GM18520 (cell line): ENCODE results near the gene MYO5B.

Experiments
- ATAC-seq: cut with Tn5 transposase; IDR thresholded peaks from one replicate; pipeline ENCODE4 v1.9.1; 2021; ENCODE audit not compliant: unreplicated experiment

Gene MYO5B

DNA sequence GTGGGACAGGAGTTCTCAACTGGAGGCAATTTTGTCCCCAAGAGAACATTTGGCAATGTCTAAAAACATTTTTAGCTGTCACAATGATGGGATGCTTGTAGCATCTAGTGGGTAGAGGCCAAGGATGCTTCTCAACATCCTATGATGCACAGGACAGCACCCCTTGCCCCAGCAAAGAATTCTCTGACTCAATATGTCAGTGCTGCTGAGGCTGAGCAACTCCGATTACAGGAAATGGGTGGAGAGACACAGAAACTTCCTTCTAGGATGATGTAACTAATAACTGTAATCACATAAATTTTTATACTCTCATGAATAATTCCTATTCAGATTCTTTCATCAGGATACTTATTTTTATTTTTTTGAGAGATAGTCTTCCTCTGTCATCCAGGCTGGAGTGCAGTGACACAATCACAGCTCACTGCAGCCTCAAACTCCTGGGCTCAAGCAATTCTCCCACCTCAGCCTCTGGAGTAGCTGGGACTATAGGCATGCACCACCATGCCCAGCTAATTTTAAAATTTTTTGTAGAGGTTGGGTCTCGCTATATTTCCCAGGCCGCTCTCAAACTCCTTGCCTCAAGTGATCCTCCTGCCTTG is 261.3 kb downstream of the MYO5B start:
- no peak for ATAC-seq

DNA sequence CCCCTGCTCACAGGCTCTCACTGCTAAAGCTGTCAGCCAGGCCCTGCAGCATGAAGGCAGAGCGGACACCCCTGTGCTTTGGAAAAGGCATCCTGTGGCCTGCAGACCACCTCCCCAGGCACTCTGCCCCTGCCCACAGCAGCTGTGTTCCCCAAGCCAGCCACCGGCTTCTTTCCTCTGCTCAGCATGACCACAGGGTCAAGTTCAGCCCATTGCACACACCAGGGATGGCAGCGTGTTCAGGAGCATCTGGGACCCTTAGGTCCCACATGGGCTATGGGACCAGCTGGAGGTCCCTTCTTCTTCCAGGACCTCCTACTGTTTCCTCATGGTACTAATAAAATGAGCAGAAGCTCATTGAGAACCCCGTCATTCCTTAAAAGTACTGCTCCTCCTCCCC is 263.2 kb downstream of the MYO5B start:
- no peak for ATAC-seq

DNA sequence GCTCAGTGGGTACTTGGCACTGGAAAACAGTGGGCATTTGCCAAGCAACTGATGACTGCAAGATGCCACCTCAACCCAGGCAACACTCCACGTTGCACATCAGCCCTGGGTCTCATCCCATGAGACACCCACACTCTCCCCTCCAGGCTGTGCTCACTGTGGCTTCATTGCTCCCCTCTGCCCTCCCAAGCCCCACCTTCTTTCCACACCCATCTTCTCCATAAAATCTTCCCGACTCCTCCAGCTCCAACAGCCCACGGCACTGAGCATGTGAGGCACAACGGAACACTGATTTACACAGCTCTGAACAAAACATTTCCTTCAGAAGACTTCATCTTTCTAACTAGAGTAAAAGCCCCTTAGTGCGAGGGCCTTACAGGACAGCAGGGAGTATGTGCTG is 263.8 kb downstream of the MYO5B start:
- ATAC-seq, result no peak

DNA sequence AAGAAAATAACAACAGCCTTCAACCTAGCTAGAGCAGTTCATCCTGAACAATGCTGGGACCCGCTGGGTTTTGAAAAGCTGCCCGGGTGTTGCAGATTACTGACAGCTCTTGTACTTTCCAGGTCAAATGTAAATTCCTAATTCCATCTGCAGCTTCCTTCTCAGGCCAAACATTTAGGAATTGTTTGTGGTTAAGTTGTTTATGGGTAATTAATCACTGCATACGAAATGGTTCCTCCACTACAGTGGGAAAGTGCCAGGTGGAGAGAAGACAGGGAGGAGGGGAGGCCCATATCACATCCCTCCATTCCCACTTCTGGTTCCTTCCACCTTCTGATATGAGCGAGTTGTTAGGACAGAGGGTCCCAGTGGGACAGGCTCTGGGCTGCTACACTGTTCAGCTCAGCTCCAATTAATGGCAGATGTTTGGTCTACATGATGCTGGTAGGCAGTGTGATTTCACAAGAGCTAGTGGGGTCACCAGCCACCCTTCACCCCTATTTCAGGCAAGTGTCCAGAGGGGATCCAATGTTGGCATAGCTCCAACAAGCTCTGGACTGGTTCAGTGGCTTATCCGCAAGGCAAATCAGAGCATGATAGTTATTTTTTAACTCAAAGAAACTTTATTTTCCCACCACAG is 268.7 kb downstream of the MYO5B start:
- ATAC-seq, result no peak

DNA sequence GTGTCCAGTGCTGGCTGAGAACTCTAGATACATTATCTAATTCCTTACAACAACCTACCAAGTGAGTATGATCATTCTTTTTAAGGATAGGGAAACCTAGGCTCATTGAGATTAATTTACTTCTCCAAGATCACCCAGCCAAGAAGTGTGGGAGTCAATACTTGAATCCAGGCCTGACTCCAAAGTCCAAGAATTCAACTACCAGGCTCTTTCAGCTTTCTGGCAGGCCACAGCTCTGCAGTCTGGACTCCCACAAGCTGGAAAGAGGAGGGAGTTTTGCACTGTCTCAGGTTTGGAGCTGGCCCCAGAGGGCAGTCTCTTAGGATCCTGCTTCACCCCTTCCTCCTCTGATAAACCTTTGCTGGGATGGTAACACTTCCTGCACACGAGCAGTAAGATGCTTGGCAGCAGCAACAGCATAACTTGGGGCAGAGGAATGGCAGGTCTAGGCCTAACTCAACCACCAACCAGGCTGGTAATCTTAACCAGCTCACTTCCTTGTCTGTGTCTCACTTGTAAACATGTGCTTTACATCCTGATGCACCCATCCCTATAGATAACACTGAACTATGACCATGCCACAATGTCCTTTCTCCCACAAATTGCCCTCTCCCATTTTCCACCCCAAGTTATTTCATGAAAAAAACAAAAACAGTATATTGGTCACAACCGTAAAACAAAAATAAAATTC is 270.5 kb downstream of the MYO5B start:
- no peak for ATAC-seq

DNA sequence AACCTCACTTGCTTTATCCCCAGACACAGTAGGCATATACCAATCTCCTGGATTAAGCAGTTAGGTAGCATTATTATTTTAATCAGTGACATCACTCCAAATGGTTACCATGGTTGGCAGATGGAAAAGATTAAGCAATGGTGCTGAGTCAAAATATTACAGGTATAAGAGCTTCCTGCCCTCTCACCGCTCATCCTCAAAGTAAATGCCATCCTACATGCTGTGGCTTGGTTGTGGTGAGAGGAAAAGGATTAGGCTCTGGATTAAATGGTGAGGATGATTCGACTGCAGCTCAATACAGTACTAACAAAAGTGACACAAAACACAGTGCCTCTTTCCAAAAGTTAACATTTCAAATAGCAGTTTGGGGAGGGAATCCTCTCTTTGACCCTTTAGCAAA is 272.7 kb downstream of the MYO5B start:
- no peak for ATAC-seq

DNA sequence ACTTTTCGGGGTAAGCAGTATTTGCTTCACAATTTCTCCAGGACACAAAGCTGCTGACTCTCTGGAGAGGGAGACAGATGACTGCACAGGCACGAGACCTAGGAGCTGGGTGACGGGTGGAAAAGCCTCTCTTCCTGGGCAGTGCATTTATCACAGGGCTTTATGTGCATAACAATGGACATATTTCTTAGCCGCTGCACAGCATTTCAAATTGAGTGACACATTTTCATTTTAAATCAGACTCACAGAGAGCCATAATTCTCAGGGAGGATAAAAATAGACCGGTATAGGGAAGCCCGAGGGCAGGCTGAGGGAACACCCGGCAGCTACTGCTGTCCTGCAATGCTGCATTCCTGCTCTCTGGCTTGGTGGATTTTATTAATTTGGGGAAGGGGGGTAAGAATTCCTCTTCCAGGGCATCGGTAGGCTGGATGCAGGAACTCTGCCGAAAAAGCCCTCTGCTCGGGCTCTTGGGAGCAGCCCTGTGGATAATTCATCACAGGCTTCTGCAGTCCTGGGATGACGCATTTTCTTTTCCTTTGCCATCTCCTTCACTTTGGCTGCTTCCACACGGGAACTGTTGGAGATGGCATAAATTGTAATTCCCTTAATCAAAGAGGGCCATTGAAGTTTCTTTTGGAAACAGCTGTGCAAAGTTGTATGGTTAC is 273.5 kb downstream of the MYO5B start:
- no peak for ATAC-seq

DNA sequence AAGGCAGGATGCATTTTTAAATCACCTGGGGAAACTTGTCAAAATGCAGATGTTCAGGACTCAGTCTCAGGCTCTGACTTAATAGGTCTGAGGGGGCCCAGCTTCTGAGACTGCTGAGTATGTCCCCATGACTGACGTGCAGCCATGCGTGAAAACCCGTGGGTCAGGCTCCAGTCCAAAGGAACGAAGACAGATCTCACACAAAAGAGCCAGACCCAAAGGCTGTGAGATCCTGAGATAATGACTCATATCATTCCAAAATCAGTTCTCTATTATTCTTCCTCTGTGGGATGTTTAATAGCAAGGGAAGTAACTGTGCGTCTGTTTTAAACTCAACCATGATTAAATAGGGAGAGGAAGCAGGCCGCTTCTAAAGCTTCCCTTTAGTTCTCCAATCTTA is 274.2 kb downstream of the MYO5B start:
- no peak for ATAC-seq

DNA sequence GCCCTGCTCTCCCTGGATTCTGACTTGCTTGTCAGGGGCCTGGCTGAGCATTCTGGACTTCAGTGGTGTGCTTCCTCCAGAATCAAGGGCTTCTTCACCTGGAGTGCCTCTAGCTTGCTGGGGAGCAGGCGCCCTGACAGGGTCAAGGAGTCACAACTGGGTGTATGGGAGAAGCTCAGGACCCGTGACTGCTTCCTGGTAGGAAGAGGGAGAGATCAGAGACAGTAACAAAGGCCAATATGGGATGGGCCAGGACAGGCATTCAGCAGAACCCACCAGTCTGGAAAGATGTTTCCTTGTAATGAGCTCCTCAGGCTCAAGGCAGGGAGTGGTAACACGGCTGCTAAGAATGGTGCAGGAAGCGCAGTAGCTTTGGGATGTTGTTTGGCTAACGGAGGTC is 277.2 kb downstream of the MYO5B start:
- ATAC-seq, result no peak

DNA sequence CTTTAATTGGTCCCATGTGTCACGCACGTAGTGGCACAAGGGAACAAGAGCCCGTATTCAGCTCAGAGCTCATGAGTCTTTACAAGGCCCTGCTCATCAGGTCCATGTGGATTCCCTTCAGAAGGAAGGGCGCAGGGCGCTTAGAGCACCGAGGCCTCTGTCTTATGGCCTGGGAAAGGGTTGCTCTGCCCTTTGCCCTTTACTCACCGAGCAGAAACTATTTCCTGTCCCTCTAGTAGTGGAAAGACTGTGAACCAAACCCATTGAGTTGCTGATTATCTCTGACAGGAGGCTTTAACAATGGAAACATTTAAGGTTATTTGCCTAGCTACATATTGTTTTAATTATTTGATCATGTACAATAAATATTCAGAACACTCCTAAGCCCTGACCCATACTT is 279.6 kb downstream of the MYO5B start:
- ATAC-seq, result no peak

DNA sequence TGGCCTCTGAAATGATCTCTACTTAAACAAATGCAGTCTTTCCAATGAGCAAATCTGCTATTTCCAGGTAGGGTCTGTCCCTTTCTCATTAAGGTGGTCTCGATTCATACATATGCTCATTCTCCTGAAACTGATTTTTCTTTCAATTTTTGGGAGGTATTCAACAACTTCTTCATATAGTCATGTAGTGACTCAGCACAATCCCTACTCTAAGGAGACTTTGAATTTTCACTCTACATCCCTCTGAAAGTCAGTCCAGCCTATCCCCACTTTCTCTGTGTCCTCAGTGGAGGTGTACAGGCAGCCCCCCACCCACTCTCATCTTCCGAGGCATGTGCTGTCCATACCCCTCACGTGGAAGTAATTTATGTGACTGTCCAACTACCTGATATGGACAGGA is 281.7 kb downstream of the MYO5B start:
- no peak for ATAC-seq

DNA sequence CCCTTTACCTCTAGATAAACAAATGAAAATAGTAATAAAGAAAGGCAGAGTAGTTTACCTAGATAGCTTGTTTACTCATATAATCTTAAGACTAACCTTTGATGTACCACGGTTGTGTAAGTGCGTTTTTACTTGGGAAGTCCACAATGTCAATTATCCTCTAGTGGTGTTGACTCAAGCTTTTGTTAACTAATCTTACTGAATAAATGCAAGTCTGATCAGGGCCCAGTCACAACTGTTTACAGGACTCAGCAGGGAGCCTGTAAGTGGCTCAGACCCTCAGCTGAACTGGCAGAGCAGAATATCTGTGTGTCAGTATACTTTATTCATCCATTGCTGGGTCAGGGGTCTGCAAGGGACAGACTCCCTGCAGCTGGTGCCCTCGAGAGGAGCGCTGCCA is 283.5 kb downstream of the MYO5B start:
- ATAC-seq, result no peak

DNA sequence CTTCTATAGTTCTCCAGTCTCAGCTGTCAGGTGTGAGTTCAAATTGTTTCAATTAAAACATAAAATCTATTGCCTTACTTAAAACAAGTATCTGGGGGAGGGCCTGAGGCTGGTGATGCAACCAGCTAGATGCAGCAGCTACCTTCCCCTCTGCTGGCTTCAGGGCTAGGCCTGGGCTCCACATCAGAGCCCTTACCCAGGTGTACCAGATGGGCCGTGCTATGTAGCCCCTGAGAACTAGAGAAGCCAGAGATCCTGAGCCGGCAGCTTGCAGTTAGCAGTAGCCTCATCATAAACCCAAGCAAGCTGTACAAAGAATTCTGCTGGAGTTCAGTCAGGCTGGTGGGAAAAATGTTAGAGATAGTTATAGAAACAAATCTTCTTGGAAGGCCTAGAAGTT is 284.0 kb downstream of the MYO5B start:
- no peak for ATAC-seq

DNA sequence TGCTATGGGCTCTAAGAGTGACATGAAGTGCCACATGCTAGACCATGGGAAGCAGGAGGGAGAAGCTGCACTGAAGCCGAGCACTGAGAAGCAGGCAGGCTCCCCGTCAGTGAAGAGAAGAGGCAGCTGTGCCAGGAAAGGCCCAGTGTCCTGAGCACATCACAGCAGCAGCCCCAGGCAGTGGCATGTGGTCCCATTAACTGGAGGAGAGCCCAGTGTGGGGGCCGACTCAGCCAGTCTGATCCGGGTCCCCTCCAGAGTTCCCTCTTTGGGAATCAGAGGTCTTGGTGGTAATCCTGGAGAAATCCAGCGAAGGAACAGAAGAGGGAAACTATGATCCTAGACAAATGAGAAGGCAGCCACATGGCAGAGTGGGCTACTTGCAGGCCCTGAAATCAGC is 284.9 kb downstream of the MYO5B start:
- no peak for ATAC-seq

DNA sequence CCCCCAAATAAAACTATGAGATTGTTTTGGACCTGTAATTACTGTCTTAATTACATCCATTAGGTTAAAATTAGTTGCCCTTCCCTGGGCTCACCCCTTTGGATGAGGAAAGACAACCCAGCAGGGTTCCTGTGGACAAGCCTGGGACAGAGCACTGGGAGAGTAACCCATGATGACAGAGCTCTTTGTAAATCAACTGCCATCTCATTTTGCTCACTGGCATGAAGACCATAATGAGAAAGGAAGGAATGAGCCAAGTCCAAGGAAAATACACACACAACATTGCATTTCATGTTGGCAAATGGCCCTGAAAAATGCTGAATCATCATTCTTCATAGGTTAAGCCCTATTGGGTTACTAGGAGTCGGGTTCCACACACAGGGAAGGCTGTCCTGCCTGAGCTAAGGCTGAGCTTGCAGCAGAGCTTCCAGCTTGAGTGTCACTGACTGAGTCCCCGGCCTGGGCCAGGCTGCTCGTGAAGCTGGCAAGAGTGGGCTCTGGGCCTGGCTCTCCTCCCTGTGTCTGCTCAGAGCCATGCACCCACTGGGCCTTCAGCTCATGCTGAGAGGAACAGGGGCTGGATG is 287.5 kb downstream of the MYO5B start:
- no peak for ATAC-seq

DNA sequence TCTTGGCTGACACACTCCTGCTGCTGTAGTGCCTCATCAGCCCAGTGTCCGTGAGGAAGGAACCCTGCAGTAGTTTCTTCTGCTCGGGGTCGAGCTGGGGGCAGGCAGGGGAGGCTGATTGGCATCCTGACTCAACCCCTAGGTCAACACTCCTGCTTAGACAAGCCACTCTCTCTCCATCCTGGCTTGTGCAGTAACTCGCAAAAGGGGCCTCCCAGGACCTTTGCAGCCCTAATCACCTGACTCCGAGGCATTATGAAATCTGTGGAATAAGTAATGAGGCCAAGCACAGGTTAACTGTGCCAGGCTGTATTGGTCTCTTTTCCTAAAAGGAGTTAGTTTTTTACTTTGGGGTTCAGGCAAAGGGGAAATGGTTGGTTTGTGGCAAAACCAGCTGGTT is 289.2 kb downstream of the MYO5B start:
- ATAC-seq, result no peak

DNA sequence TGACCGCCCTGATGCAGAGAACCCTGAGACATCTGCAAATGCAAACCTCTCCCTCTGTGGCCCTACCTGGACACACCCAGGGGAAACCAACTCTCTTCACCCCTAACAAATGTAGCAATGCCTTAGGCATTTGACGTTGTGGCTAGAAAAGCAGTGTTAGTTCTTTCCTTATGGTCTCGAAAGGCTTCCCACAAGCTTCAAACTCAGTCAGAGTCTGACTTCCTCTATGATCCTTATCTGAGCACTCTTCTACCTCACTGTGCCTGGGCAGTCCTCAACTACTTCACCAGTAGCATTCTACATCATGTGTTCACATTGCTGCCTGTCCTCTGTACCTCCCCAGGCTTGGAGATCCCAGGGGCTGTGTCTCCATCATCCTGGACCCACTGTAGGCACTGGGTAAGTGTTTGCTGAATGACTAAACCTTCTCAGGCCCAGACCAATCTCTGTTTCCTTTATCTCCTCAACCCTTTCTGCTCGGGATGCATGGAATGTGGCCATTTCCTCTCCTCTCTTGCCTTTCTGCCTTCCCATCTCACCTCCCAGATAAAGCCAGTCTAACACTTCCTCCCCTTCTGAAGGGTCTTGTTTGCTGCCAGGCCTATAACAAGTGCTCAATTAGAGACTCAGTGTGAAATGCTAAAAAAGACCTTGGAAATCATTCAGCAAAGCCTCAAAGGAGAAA is 289.9 kb downstream of the MYO5B start:
- no peak for ATAC-seq

DNA sequence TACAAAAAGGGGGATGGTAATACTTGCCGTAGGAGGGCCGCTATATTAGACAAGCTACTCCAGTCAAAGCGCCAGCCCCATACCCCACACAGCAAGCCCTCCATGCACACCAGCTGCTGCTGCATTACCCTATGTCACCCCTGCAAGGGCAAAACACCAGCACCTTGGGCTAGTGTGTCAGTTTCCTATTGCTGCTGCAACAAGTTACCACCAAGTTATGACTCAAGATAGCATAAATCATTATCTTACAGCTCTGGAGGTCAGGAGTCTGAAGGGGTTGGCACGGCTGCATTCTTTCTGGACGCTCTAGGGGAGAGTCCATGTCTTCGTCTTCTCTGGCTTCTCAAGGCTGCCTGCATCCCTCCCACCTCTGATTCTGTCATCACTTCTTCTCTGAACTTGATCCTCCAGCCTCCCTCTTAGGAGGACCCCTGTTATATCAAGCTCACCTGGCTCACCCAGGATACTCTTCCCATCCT is 293.0 kb downstream of the MYO5B start:
- no peak for ATAC-seq

DNA sequence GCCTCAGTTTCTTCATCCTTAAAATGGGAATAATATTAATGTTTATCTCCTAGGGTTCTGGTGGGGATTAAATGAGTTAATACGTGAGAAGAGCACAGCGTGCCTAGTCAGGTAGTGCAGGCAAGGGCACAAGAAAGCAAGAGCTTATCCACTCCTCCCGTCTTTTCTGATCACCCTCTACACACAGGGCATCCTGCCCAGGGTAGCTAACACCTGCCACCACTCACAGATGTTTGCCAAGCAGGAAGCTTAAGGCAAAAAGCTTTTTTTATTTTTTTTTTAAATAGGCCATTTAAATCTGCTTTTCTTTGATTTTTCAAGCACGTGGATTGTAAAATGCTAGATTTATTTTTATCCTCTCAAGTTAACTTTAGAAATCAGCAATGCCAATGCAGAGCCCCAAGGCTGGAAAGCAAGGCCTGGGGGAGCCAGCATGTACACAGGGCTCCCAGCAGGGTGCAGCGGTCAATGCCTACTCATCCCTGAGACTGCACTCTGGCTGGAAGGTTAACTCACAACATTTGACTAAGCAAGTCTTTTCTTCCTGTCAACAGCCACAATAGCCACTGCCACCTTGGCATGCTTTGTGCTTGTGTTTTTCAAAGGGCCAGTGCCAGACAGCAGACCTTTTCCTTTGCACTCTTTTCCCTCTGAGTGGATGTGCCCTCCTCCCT is 295.2 kb downstream of the MYO5B start:
- ATAC-seq, result no peak

DNA sequence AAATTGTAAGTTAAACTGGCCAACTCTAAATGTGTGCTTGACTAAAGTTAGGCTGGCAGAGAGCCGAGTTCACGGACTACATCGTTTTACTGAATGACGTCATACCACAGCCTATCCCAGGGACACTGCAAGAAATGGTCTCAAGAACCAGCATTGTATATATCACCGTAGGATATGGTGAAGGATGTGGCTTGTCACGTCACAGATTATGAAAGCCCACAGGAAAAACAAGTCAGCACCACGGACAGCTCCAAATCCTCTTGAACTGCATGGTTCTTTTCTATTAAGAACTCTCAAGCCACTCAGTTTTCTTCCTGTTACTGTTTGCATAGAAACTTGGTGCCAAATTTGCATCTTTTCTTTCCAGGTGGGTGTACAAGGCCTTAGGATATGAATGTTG is 296.5 kb downstream of the MYO5B start:
- ATAC-seq, result no peak
